Renal cortical epithelial cell (primary cell): ENCODE measurements around the gene FCER2. TPM values are rescaled to one million over a fixed set of nuclear protein-coding genes. Genes with fewer than 3 reads are reported as not detected.
"Not testable (repeated sequence)": the region's sequence is repeated elsewhere in the genome, so short reads cannot be mapped to it uniquely, and the experiment has no call there.

Experiments
- DNase-seq: peaks from one replicate; pipeline ENCODE4 v3.0.0-alpha.2; 2011; ENCODE audit warnings: low read depth
- total RNA-seq: library from RNA; depleted of rRNA; stranded (reverse); fragments of >200 nt; gene quantifications from 2 replicates; pipeline ENCODE4 v1.2.3, GENCODE V29; 2014

Gene FCER2
- total RNA-seq, 1 donor from 2014 or later: not detected

DNA sequence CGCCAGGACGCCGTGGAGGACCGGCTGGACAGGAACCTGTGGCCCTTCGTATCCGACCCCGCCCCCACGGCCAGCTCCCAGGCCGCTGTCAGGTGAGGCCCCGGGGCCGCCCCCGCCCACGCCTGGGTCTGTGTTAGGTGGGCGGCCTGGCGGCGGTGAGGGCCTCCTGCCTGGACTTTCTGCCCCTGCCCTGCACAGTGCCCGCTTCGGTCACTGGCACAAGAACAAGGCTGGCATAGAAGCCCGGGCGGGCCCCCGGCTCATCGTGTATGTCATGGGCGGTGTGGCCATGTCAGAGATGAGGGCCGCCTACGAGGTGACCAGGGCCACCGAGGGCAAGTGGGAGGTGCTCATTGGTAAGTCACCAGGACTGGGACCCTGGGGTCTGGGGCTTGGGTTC, 54.8 kb downstream of the FCER2 start:
- DNase-seq: no peak

DNA sequence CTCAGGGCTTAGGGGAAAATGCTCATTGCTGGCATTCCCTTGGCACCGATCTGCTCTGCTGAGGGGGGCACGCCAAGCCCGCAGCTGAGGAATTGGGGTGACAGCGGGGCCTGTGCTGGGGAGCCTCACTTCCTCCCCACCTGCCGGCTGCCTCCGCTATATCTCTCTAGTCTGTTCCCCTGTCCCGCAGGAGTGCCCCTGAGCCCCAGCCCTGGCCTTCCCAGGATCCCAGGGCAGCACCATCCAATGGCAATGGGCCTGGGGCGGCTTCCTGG, 55.6 kb downstream of the FCER2 start:
- no peak for DNase-seq

DNA sequence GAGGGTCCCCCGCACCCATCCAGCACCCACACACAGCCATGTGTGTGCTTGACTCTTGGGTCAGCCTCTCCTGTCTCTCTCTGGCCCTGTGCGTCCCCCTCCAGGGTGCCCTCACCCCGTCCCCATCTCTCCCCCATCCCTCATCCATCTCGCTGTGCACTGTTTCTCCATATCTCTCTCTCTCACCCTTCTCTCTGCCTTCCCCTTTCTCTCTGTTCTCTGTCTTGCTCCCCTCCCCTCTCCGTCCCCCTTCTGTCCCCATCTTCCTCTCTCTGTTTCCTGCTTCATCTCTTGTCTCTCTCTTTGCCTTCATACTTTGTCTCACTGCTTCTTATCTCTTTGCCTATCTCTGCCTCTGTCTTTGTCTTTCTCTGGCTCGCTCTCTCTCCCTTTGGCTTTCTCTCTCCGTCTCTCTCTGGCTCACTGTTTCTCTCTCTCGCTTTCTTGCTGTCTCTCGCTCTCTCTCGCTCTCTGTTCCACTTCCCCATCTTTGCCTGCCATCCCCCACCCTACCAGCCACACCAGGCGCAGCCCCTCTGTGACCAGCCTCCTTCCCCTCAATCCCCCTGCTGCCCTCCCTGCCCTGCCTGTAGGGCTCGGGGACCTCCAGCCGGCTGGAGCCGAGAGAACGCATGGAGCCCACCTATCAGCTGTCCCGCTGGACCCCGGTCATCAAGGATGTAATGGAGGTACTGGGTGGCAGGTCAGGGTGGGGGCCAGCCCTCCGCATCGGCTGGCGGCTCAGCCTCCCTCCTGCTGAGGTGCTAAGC, 56.1 kb downstream of the FCER2 start:
- no peak for DNase-seq

DNA sequence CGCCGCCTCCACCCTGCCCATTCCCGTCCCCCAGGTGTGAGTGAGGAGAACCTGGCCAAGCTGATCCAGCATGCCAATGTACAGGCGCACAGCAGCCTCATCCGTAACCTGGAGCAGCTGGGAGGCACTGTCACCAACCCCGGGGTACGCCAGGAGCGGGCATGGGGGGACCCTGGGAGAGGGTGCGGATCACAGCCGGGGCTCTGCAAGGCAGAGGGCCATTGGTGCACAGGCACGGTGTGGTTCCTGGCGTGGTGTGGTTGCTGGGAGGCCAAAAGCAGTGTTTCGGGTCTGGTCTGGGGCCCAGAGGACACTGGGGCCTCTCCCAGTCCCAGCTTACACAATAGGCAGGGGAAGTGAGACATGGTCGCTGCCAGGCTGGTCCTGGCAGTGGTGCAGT, 56.8 kb downstream of the FCER2 start:
- DNase-seq: no peak

DNA sequence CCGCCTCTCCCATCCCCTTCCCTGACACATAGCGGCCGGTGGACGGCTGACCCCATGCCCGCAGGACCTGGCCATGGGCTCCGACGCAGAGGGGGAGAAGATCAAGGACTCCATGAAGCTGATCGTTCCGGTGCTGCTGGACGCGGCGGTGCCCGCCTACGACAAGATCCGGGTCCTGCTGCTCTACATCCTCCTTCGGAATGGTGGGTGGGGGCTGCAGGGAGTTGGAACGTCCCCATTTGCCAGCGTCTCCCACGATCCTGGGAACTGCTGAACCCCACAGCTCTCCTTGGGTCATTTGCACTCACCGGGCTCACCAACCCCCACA, 57.4 kb downstream of the FCER2 start:
- no peak for DNase-seq

DNA sequence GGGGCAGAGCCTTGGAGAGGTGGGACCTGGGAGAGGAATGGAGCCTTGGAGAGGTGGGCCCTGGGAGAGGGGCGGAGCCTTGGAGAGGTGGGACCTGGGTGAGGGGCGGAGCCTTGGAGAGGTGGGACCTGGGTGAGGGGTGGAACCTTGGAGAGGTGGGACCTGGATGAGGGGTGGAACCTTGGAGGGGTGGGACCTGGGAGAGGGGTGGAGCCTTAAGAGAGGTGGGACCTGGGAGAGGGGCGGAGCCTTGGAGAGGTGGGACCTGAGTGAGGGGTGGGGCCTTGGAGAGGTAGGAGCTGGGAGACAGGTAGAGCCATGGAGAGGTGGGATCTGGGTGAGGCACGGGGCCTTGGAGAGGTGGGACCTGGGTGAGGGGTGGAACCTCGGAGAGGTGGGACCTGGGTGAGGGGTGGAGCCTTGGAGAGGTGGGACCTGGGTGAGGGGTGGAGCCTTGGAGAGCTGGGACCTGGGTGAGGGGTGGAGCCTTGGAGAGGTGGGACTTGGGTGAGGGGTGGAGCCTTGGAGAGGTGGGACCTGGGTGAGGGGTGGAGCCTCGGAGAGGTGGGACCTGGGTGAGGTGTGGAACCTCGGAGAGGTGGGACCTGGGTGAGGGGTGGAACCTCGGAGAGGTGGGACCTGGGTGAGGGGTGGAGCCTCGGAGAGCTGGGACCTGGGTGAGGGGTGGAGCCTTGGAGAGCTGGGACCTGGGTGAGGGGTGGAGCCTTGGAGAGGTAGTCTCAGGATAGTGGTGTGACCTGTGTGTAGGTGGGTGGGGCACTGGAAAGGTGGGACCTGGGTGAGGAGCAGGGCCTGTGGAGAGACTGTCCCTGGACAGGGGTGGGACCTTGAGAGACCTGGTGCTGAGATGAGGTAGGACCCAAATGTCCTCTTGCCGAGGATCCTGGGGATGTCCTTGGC, 58.0 kb downstream of the FCER2 start:
- DNase-seq: not testable (repeated sequence)

DNA sequence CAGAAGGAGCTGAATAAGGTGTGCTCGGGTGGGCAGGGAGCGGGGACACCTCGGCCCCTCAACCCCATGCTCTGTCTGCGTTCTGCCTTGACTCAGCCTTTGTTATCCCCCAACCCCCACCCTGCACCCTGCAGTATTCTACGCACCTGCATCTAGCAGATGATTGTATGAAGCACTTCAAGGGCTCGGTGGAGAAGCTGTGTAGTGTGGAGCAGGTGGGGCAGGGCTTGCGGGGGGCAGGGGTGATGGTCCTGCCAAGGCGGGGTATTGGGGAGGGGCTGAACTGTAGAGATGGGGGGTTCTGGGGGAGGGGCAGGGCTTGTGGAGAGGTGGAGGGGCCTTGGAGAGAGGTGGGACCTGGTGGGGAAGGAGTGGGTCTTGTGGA, 58.9 kb downstream of the FCER2 start:
- no peak for DNase-seq

DNA sequence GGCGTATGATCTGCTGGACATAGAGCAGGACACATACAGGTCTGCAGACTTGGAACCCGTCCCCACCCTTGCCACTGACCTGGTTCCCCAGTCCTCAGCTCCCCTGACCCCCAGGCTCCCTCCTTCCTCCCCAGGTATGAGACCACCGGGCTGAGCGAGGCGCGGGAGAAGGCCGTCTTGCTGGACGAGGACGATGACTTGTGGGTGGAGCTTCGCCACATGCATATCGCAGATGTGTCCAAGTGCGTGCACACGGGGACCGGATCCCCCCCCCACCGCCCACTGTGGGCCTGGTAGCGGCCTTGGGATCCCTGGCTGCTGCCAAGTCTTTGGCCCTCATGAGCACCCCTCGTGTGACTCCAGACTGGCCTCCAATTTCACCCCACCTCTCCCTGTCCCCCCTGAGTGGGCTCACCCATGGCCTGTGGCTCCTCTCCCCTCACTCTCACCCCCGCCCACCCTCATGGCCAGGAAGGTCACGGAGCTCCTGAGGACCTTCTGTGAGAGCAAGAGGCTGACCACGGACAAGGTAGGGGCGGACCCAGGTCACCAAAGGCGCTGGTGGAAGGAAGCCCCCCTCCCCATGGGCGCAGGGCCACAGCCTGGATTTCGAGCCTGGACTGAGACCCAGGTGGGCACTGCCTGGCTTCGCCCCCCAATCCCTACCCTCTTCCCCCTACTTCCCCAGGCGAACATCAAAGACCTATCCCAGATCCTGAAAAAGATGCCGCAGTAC, 59.5 kb downstream of the FCER2 start:
- DNase-seq: no peak

DNA sequence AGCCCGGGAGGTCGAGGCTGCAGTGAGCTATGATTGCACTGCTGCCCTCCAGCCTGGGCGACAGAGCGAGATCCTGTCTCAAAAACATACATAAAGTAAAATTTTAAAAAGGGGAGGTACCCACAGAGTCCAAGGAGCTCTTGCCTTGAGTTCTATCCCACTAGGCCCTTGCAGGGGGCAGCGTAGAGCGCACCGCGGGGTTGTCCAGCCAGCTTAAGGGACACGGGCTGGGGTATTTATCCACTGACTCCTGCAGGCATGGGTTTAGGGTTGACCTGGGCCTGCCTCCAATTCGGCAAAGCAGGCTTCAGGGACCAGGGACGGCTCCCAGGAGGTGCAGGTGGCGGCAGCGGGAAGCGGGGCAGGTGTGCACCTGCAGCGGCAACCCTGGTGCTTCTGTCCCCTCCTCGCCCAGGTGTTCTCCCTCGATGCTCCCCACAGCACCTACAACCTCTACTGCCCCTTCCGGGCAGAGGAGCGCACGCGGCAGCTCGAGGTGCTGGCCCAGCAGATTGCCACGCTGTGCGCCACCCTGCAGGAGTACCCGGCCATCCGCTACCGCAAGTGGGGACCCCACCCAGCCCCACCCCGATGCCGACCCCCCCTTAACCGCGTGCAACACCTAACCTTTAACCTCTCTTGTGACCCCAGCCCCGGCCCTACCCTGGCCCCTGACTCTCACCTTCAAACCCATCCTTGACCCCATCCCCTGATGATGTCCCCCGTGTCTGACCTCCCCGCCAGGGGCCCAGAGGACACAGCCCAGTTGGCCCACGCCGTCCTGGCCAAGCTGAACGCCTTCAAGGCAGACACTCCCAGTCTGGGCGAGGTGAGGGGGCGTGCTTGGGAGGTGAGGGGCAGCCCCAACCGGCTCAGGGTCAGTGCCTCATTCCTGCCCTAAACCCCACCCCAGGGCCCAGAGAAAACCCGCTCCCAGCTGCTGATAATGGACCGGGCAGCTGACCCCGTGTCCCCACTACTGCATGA, 60.3 kb downstream of the FCER2 start:
- DNase-seq: no peak

DNA sequence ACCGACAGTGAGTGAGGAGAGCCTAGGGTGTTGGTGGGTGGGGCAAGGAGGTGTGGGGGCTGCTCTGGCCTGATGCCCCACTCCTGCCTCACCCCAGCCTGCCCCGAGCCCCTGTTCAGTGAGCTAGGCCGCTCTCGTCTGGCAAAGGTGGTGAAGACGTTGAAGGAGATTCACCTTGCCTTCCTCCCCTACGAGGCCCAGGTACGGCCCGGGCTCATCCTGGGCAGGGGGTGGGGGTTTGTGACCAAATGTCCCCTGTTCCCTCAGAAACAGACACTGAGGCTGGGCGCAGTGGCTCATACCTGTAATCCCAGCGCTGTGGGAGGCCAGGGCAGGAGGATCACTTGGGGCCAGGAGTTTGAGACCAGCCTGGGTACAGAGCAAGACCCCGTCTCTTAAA, 61.1 kb downstream of the FCER2 start:
- no peak for DNase-seq

DNA sequence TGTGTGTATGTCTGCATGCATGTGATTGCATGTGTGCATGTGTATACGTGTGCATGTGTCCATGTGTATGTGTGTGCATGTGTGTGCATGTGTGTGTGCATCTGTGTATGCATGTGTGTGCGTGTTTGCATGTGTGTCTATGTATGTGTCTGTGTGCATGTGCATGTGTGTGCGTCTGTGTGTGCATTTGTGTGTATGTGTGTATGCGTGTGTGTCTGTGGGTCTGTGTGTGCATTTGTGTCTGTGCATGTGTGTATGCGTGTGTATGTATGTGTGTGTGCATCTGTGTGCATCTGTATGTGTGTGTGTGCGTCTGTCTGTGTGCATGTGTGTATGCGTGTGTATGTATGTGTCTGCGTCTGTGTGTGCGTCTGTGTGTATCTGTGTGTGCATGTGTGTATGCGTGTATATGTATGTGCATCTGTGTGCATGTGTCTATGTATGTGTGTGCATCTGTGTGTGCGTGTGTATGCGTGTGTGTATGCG, 62.0 kb downstream of the FCER2 start:
- DNase-seq: no peak

DNA sequence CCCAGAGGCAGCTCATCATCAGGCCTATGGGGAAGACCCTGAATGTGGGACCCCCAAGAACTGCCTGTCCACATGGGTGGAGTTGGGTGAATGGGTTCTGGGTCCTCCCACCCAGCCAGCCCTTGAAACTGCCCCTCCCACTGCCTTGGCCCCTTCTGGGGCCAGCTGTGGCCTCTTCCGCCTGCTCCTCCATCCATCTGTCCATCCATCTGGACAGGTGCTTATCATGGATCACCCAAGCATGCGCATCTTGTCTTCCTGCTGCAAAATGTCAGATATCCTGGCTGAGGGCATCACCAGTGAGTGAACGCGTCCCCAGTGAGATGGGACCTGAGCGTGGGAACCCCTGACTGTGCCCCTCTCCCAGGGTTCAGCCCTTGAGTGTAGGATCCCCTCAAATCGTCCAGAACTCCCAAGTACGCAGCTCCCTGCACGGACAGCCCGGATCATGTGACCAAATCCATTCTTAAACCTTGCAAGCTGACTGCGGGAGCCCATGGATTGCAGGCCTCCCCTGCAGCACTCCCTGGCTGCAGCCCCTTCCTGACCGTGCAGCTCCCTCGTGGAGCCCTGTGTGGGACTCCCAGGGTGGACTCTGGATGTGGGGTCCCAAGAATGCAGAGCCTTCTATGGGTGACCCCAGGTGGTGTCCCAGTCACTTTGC, 63.0 kb downstream of the FCER2 start:
- DNase-seq: no peak

Other genes starting within 250 kb of the FCER2 start
- 5.2 and 6.9 TPM in 2 replicates for gene PEX11G, start 213.1 kb downstream of the FCER2 start, total RNA-seq
- 10.9 and 27.1 TPM in 2 replicates for gene ZNF358, start 186.0 kb downstream of the FCER2 start, total RNA-seq
- 3.1 and 5.7 TPM in 2 replicates for gene MCOLN1, start 179.5 kb downstream of the FCER2 start, total RNA-seq
- gene PNPLA6, start 166.4 kb downstream of the FCER2 start, total RNA-seq: 79.7 and 149 TPM in 2 replicates
- gene CAMSAP3, start 106.3 kb downstream of the FCER2 start, total RNA-seq: 1.9 and 3.8 TPM in 2 replicates
- 19.3 and 52.3 TPM in 2 replicates for gene XAB2, start 72.6 kb downstream of the FCER2 start, total RNA-seq
- 15.3 and 27.6 TPM in 2 replicates for gene PET100, start 72.3 kb downstream of the FCER2 start, total RNA-seq
- gene PCP2, start 68.4 kb downstream of the FCER2 start, total RNA-seq: 0.30 TPM in 1 of 2 replicates, not detected in the other
- 47.9 and 118 TPM in 2 replicates for gene STXBP2, start 65.0 kb downstream of the FCER2 start, total RNA-seq
- gene RETN, start 33.1 kb downstream of the FCER2 start, total RNA-seq: not detected in 2 replicates
- not detected in 2 replicates for gene MCEMP1, start 25.0 kb downstream of the FCER2 start, total RNA-seq
- 47.7 and 118 TPM in 2 replicates for gene TRAPPC5, start 21.3 kb downstream of the FCER2 start, total RNA-seq
- gene CLEC4G, start 30.0 kb upstream of the FCER2 start, total RNA-seq: not detected in 2 replicates
- 0.15 TPM in 1 of 2 replicates, not detected in the other for gene CD209, start 45.4 kb upstream of the FCER2 start, total RNA-seq
- gene CLEC4M, start 61.1 kb upstream of the FCER2 start, total RNA-seq: not detected in 2 replicates
- 10.8 and 22.9 TPM in 2 replicates for gene EVI5L, start 128.1 kb upstream of the FCER2 start, total RNA-seq
- 0.17 and 0.35 TPM in 2 replicates for gene PRR36, start 172.3 kb upstream of the FCER2 start, total RNA-seq
- 11.1 and 14.8 TPM in 2 replicates for gene LRRC8E, start 186.4 kb upstream of the FCER2 start, total RNA-seq
- gene MAP2K7, start 201.7 kb upstream of the FCER2 start, total RNA-seq: 9.6 and 19.0 TPM in 2 replicates
- 0.75 and 1.0 TPM in 2 replicates for gene TGFBR3L, start 212.7 kb upstream of the FCER2 start, total RNA-seq
- gene SNAPC2, start 218.2 kb upstream of the FCER2 start, total RNA-seq: 9.3 and 12.5 TPM in 2 replicates
- 18.6 and 41.4 TPM in 2 replicates for gene CTXN1, start 224.0 kb upstream of the FCER2 start, total RNA-seq
- gene TIMM44, start 241.5 kb upstream of the FCER2 start, total RNA-seq: 28.5 and 42.2 TPM in 2 replicates